OCI-LY1 (cell line): Measurements from ENCODE around the gene DUSP9.

Experiments used
- EZH2 ChIP-seq: fragments of 200-600 bp; sonication (generic), shearing (Covaris generic); IDR thresholded peaks from 2 replicates; pipeline ENCODE4 v1.8.0; 2017; ENCODE audit warnings: borderline replicate concordance, mixed run types, mild to moderate bottlenecking, antibody characterized with exemption, low read length, moderate library complexity, mixed read lengths
- TF ChIP-seq, protein P1 (sequence below): fragments of 200-600 bp; sonication (generic), shearing (Covaris generic); IDR thresholded peaks from 2 replicates; pipeline ENCODE4 v1.5.1; 2017; ENCODE audit warnings: mild to moderate bottlenecking, antibody characterized with exemption, low read length, moderate library complexity, mixed read lengths

GRCh38 chrX:153692003-153692402 lies 45.0 kb downstream of the DUSP9 start:
- TF ChIP-seq, protein P1, sequence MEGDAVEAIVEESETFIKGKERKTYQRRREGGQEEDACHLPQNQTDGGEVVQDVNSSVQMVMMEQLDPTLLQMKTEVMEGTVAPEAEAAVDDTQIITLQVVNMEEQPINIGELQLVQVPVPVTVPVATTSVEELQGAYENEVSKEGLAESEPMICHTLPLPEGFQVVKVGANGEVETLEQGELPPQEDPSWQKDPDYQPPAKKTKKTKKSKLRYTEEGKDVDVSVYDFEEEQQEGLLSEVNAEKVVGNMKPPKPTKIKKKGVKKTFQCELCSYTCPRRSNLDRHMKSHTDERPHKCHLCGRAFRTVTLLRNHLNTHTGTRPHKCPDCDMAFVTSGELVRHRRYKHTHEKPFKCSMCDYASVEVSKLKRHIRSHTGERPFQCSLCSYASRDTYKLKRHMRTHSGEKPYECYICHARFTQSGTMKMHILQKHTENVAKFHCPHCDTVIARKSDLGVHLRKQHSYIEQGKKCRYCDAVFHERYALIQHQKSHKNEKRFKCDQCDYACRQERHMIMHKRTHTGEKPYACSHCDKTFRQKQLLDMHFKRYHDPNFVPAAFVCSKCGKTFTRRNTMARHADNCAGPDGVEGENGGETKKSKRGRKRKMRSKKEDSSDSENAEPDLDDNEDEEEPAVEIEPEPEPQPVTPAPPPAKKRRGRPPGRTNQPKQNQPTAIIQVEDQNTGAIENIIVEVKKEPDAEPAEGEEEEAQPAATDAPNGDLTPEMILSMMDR = no peak
- TF ChIP-seq EZH2 = no peak
